GM12801 (cell line): ENCODE results near the gene TMEM238.

Source experiments
- CTCF ChIP-seq: IDR thresholded peaks from one replicate; pipeline ENCODE4 v1.5.1; 2011; ENCODE audit warnings: control low read depth; ENCODE audit not compliant: insufficient read length; ENCODE audit errors: extremely low read depth

TMEM238 gene

GRCh38 chr19:55347442-55348009 is 36.6 kb downstream of the TMEM238 start:
- no peak for TF ChIP-seq CTCF

GRCh38 chr19:55346725-55347441 is 37.2 kb downstream of the TMEM238 start:
- no peak for TF ChIP-seq CTCF

- no peak for TF ChIP-seq CTCF
Measured at GRCh38 chr19:55345818-55346724, 38.0 kb downstream of the TMEM238 start.

GRCh38 chr19:55345101-55345817 is 38.8 kb downstream of the TMEM238 start:
- TF ChIP-seq CTCF, result no peak

GRCh38 chr19:55344444-55344843 is 39.6 kb downstream of the TMEM238 start:
- no peak for TF ChIP-seq CTCF

GRCh38 chr19:55341595-55342531 is 42.2 kb downstream of the TMEM238 start:
- no peak for TF ChIP-seq CTCF
